ENCODE measurements around the gene DOLPP1. TPM values are rescaled to one million over a fixed set of nuclear protein-coding genes. Genes with fewer than 3 reads are reported as not detected.

The DOLPP1 gene
- total RNA-seq, 1 donor from 2014 or later = 44.2 TPM

DNA sequence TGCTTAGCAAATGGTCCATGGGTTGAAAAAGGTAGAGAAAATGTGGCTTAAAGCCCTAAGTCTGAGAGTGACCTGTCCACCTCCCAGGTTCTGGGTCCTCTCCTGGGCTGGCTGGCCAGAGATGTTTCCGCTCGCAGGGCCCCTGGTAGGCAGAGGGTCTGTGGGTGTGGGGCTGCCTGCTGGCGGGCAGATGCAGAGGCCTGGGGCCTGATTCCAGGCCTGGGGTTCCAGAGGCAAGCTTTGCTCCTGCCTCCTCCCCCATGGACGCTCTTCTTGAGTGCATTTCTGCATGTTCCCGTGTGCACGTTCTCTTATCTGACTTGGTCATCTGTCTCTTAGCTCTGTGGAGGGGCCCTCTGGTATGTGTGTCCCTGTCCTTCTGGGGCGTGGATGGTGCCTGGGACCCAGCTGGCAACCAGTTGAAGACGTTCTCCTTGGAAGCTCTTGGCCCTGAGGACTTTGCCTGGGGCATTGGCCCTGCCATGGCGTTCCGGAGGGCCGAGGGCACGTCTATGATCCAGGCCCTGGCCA is 40.7 kb upstream of the DOLPP1 start:
- Mint-ChIP-seq H3K4me1 (ENCODE audit: low read depth, unreplicated experiment) (peaks cover 15% of the 10 kb centered on the region), H3K4me3 (ENCODE audit: unreplicated experiment) (no peak overlapping the region), H3K9me3 (ENCODE audit: unreplicated experiment) (peaks cover 2% of the 10 kb centered on the region), H3K36me3 (ENCODE audit: unreplicated experiment) (no peaks in the 10 kb centered on the region), H3K27me3 (ENCODE audit: unreplicated experiment) (peaks cover 6% of the 10 kb centered on the region), H3K27ac (ENCODE audit: unreplicated experiment) (no peak overlapping the region)
- DNase-seq = no peak
- TF ChIP-seq, protein P1, sequence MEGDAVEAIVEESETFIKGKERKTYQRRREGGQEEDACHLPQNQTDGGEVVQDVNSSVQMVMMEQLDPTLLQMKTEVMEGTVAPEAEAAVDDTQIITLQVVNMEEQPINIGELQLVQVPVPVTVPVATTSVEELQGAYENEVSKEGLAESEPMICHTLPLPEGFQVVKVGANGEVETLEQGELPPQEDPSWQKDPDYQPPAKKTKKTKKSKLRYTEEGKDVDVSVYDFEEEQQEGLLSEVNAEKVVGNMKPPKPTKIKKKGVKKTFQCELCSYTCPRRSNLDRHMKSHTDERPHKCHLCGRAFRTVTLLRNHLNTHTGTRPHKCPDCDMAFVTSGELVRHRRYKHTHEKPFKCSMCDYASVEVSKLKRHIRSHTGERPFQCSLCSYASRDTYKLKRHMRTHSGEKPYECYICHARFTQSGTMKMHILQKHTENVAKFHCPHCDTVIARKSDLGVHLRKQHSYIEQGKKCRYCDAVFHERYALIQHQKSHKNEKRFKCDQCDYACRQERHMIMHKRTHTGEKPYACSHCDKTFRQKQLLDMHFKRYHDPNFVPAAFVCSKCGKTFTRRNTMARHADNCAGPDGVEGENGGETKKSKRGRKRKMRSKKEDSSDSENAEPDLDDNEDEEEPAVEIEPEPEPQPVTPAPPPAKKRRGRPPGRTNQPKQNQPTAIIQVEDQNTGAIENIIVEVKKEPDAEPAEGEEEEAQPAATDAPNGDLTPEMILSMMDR (IDR thresholded peaks at IDR 0.05; ENCODE audit: partially characterized antibody, unreplicated experiment) = no peak

GRCh38 chr9:129042016-129042415 is 38.9 kb upstream of the DOLPP1 start:
- no peaks in the 10 kb centered on the region for H3K36me3 Mint-ChIP-seq (ENCODE audit: unreplicated experiment)
- no peak for DNase-seq
- TF ChIP-seq, protein P1 (IDR thresholded peaks at IDR 0.05; ENCODE audit: partially characterized antibody, unreplicated experiment) = no peak
- H3K4me1 Mint-ChIP-seq (ENCODE audit: low read depth, unreplicated experiment) = peaks cover 12% of the 10 kb centered on the region
- no peak overlapping the region for H3K27ac Mint-ChIP-seq (ENCODE audit: unreplicated experiment)
- peaks cover 2% of the 10 kb centered on the region for H3K9me3 Mint-ChIP-seq (ENCODE audit: unreplicated experiment)
- H3K4me3 Mint-ChIP-seq (ENCODE audit: unreplicated experiment) = no peak overlapping the region
- peaks cover 4% of the 10 kb centered on the region for H3K27me3 Mint-ChIP-seq (ENCODE audit: unreplicated experiment)

DNA sequence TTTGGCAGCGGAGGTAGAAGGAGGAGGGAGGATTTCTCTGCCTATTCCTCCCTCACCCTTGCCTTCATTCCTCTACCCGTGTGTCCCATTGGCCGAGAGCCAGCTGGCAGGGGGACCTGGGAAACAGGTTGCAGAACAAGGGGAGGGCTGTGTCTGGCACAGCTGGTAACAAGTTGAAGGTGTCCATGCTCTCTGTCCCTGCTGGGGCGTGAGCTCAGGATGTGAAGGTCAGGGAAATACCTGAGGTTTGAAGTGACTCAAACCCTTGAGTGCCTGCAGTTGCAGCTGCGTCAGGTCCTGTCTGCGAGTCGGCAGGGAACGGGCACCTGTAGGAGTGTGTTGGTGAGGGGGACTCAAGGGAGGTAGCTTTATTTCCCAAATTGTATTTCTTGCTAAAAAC is 28.3 kb upstream of the DOLPP1 start:
- H3K9me3 Mint-ChIP-seq (ENCODE audit: unreplicated experiment) = no peaks in the 10 kb centered on the region
- H3K36me3 Mint-ChIP-seq (ENCODE audit: unreplicated experiment) = no peaks in the 10 kb centered on the region
- no peaks in the 10 kb centered on the region for H3K27me3 Mint-ChIP-seq (ENCODE audit: unreplicated experiment)
- no peak for DNase-seq
- TF ChIP-seq, protein P1 (IDR thresholded peaks at IDR 0.05; ENCODE audit: partially characterized antibody, unreplicated experiment) = no peak
- no peak overlapping the region for H3K4me3 Mint-ChIP-seq (ENCODE audit: unreplicated experiment)
- H3K27ac Mint-ChIP-seq (ENCODE audit: unreplicated experiment) = no peak overlapping the region
- no peaks in the 10 kb centered on the region for H3K4me1 Mint-ChIP-seq (ENCODE audit: low read depth, unreplicated experiment)

DNA sequence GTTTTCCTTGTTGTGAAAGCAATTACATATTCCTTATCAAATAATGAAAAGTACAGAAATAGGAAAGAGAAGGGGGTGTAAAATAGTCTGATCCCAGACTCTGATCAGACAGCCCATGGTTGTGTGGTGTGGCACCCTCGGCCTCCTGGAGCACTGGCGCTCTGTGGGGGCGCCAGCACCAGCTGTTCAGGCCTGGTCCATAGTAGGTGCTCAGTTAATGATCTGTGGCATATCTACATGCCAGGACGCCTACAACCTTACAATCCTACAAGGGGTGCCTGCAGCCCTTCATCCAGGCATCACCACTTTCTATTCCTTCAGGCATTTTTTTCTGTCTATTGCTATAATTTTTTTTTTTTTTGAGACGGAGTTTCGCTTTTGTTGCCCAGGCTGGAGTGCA is 27.9 kb upstream of the DOLPP1 start:
- TF ChIP-seq, protein P1 (IDR thresholded peaks at IDR 0.05; ENCODE audit: partially characterized antibody, unreplicated experiment) = no peak
- H3K27me3 Mint-ChIP-seq (ENCODE audit: unreplicated experiment) = no peaks in the 10 kb centered on the region
- no peaks in the 10 kb centered on the region for H3K9me3 Mint-ChIP-seq (ENCODE audit: unreplicated experiment)
- no peak overlapping the region for H3K4me3 Mint-ChIP-seq (ENCODE audit: unreplicated experiment)
- no peaks in the 10 kb centered on the region for H3K4me1 Mint-ChIP-seq (ENCODE audit: low read depth, unreplicated experiment)
- no peak overlapping the region for H3K27ac Mint-ChIP-seq (ENCODE audit: unreplicated experiment)
- no peak for DNase-seq
- H3K36me3 Mint-ChIP-seq (ENCODE audit: unreplicated experiment) = no peaks in the 10 kb centered on the region

DNA sequence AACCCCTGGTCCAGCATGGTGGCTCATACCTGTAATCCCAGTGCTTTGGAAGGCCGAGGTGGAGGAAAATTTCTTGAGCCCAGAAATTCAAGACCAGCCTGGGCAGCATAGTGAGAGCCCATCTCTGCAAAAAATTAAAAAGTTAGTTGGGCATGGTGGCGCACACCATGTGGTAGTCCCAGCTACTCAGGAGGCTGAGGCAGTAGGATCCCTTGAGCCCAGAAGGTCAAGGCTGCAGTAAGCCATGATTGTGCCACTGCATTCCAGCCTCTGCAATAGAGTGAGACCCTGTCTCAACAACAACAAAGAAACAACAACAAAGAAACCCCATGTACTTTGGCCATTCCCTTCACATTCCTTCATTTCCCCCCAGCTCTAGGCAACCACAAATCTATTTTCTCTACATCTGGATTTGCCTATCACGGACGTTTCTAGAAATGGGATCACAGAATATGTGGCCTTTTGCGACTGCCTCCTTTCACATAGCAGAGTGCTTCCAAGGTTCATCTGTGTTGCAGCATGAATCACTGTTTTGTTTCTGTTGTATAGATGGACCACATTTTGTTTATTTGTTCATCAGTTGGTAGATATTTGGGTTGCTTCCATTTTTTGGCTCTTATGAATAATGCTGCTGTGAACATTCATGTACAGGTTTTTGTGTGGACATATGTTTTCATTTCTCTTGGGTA is 26.6 kb upstream of the DOLPP1 start:
- no peak overlapping the region for H3K27ac Mint-ChIP-seq (ENCODE audit: unreplicated experiment)

More for the DNA sequence above, 26.6 kb upstream of the DOLPP1 start:
- no peak overlapping the region for H3K4me3 Mint-ChIP-seq (ENCODE audit: unreplicated experiment)
- no peaks in the 10 kb centered on the region for H3K27me3 Mint-ChIP-seq (ENCODE audit: unreplicated experiment)
- H3K9me3 Mint-ChIP-seq (ENCODE audit: unreplicated experiment) = no peaks in the 10 kb centered on the region
- no peak for DNase-seq
- no peaks in the 10 kb centered on the region for H3K4me1 Mint-ChIP-seq (ENCODE audit: low read depth, unreplicated experiment)
- TF ChIP-seq, protein P1 (IDR thresholded peaks at IDR 0.05; ENCODE audit: partially characterized antibody, unreplicated experiment) = no peak
- no peaks in the 10 kb centered on the region for H3K36me3 Mint-ChIP-seq (ENCODE audit: unreplicated experiment)

Measured in glutamatergic neuron (in vitro differentiated cells).